ENCODE results near the gene SLC26A3.

Gene SLC26A3

GRCh38 chr7:107751113-107751512, 51.9 kb downstream of the SLC26A3 start (continued):
- TF ChIP-seq ZSCAN5A (tag by site-specific recombination; IDR thresholded peaks at IDR 0.05) (no peak), ZNF510 (tag by site-specific recombination; IDR thresholded peaks at IDR 0.05; ENCODE audit: insufficient replicate concordance) (no peak), ZNF133 (tag by site-specific recombination; IDR thresholded peaks at IDR 0.05) (no peak), ZNF777 (tag by site-specific recombination; IDR thresholded peaks at IDR 0.05; ENCODE audit: borderline replicate concordance) (no peak), OSR2 (tag by site-specific recombination; IDR thresholded peaks at IDR 0.05) (no peak), ZBTB11 (tag by site-specific recombination; conservative IDR thresholded peaks at IDR 0.05; ENCODE audit: low read depth) (no peak), ZNF404 (tag by site-specific recombination; IDR thresholded peaks at IDR 0.05) (no peak)

GRCh38 chr7:107746006-107746405, 57.0 kb downstream of the SLC26A3 start:
- Histone ChIP-seq H3K27ac (ENCODE audit: extremely low read depth, low read depth, low read length) (no peak overlapping the region), H3K36me3 (ENCODE audit: control insufficient read depth in 2 of 2, insufficient read depth in 1 of 2, low read length in 2 of 2) (peaks cover 16 to 17% of the 10 kb centered on the region in 2 experiments), H3K9me3 (ENCODE audit: control insufficient read depth, insufficient read depth, low read depth, low read length) (no peaks in the 10 kb centered on the region), H3K4me3 (ENCODE audit: low read depth, low read length) (no peak overlapping the region), H3K4me1 (ENCODE audit: control insufficient read depth, insufficient read depth, low read length) (peaks cover 2% of the 10 kb centered on the region; the same call in 1 of the 2 replicates)
- POLR2A ChIA-PET: no interaction called here
- CTCF ChIA-PET: interaction anchor here (0.6 to 8.8 kb wide), 3 partner anchors 35 to 282 kb away, joined by 3 to 106 read pairs (median 3); no protein-coding TSS in a partner anchor
- TF ChIP-seq MYNN (tag by site-specific recombination; IDR thresholded peaks at IDR 0.05; ENCODE audit: borderline replicate concordance) (no peak), ZNF2 (tag by site-specific recombination; IDR thresholded peaks at IDR 0.05) (no peak), ZBTB49 (tag by site-specific recombination; IDR thresholded peaks at IDR 0.05; ENCODE audit: low read depth) (no peak), PRDM4 (tag by site-specific recombination; IDR thresholded peaks at IDR 0.05) (no peak), KLF16 (tag by site-specific recombination; IDR thresholded peaks at IDR 0.05) (no peak), ZNF596 (tag by site-specific recombination; IDR thresholded peaks at IDR 0.05) (no peak), KLF8 (tag by site-specific recombination; IDR thresholded peaks at IDR 0.05) (no peak), SETDB1 (IDR thresholded peaks at IDR 0.05; ENCODE audit: insufficient read length, low read length) (no peak), ZNF16 (tag by site-specific recombination; IDR thresholded peaks at IDR 0.05; ENCODE audit: low read depth) (no peak), ZNF701 (tag by site-specific recombination; IDR thresholded peaks at IDR 0.05) (no peak), ZNF174 (tag by site-specific recombination; IDR thresholded peaks at IDR 0.05) (no peak), ZNF76 (tag by site-specific recombination; IDR thresholded peaks at IDR 0.05; ENCODE audit: borderline replicate concordance, low read depth) (no peak), ZNF175 (tag by site-specific recombination; IDR thresholded peaks at IDR 0.05) (no peak)

Data from HEK293 (cell line).